ENCODE results near the gene ITPK1. TPM values are rescaled to one million over a fixed set of nuclear protein-coding genes. Genes with fewer than 3 reads are reported as not detected.

The ITPK1 gene
- total RNA-seq, 1 experiment from 2014 or later = 69.6 TPM

GRCh38 chr14:93046705-93047050 is 69.0 kb downstream of the ITPK1 start:
- DNase-seq = no peak
- Histone ChIP-seq H3K4me3 (no peak overlapping the region), H3K4me1 (peaks cover 56% of the 10 kb centered on the region), H3K36me3 (0 out of 2 replicates have a peak, but pooled peaks cover 3% of the 10 kb centered on the region), H3K27me3 (no peaks in the 10 kb centered on the region), H3K9me3 (replicated peaks) (no peaks in the 10 kb centered on the region), H3K27ac (no peak overlapping the region)

GRCh38 chr14:93045965-93046704 is 69.6 kb downstream of the ITPK1 start:
- Histone ChIP-seq H3K27ac (no peak overlapping the region), H3K27me3 (no peaks in the 10 kb centered on the region), H3K4me1 (peaks cover 56% of the 10 kb centered on the region), H3K9me3 (replicated peaks) (no peaks in the 10 kb centered on the region), H3K4me3 (no peak overlapping the region), H3K36me3 (0 out of 2 replicates have a peak, but pooled peaks cover 3% of the 10 kb centered on the region)
- DNase-seq = no peak

- H3K9me3 ChIP-seq (replicated peaks) = no peaks in the 10 kb centered on the region
- peak; percentile 57 to 65 for DNase-seq
- no peak overlapping the region for H3K4me3 ChIP-seq
- no peaks in the 10 kb centered on the region for H3K27me3 ChIP-seq
- no peaks in the 10 kb centered on the region for H3K36me3 ChIP-seq
- peaks cover 53% of the 10 kb centered on the region for H3K4me1 ChIP-seq
- no peak overlapping the region for H3K27ac ChIP-seq
Measured at GRCh38 chr14:93045211-93045674, 70.5 kb downstream of the ITPK1 start.

- Histone ChIP-seq H3K4me1 (peaks cover 46% of the 10 kb centered on the region), H3K4me3 (no peak overlapping the region), H3K27me3 (no peaks in the 10 kb centered on the region), H3K9me3 (replicated peaks) (no peaks in the 10 kb centered on the region), H3K27ac (no peak overlapping the region; the same call in 1 of the 2 replicates), H3K36me3 (no peaks in the 10 kb centered on the region)
- no peak for DNase-seq
Measured at GRCh38 chr14:93044556-93044955, 71.2 kb downstream of the ITPK1 start.

- no peaks in the 10 kb centered on the region for H3K9me3 ChIP-seq (replicated peaks)
- H3K4me1 ChIP-seq = peaks cover 43% of the 10 kb centered on the region
- no peak overlapping the region for H3K4me3 ChIP-seq
- no peak for DNase-seq
- H3K27me3 ChIP-seq = no peaks in the 10 kb centered on the region
- no peak overlapping the region for H3K27ac ChIP-seq
- H3K36me3 ChIP-seq = no peaks in the 10 kb centered on the region
Measured at GRCh38 chr14:93044121-93044520, 71.6 kb downstream of the ITPK1 start.

GRCh38 chr14:93042968-93043940 is 72.5 kb downstream of the ITPK1 start:
- H3K4me1 ChIP-seq = peaks cover 45% of the 10 kb centered on the region
- H3K4me3 ChIP-seq = no peak overlapping the region
- no peaks in the 10 kb centered on the region for H3K27me3 ChIP-seq
- H3K36me3 ChIP-seq = no peaks in the 10 kb centered on the region
- peak; percentile 45 to 51 for DNase-seq
- H3K27ac ChIP-seq = no peak overlapping the region
- H3K9me3 ChIP-seq (replicated peaks) = no peaks in the 10 kb centered on the region

GRCh38 chr14:93041830-93042229 is 73.9 kb downstream of the ITPK1 start:
- no peak overlapping the region for H3K4me3 ChIP-seq
- no peaks in the 10 kb centered on the region for H3K27me3 ChIP-seq
- H3K36me3 ChIP-seq = no peaks in the 10 kb centered on the region
- no peak for DNase-seq
- H3K27ac ChIP-seq = no peak overlapping the region
- H3K4me1 ChIP-seq = peaks cover 54% of the 10 kb centered on the region
- no peaks in the 10 kb centered on the region for H3K9me3 ChIP-seq (replicated peaks)

GRCh38 chr14:93040982-93041381 is 74.7 kb downstream of the ITPK1 start:
- no peaks in the 10 kb centered on the region for H3K9me3 ChIP-seq (replicated peaks)
- H3K27me3 ChIP-seq = no peaks in the 10 kb centered on the region
- H3K36me3 ChIP-seq = no peaks in the 10 kb centered on the region
- H3K4me3 ChIP-seq = no peak overlapping the region
- H3K4me1 ChIP-seq = peaks cover 57% of the 10 kb centered on the region
- DNase-seq = no peak
- H3K27ac ChIP-seq = no peak overlapping the region

- no peak for DNase-seq
- Histone ChIP-seq H3K27me3 (no peaks in the 10 kb centered on the region), H3K4me1 (peaks cover 57% of the 10 kb centered on the region), H3K4me3 (no peak overlapping the region), H3K9me3 (replicated peaks) (no peaks in the 10 kb centered on the region), H3K36me3 (no peaks in the 10 kb centered on the region), H3K27ac (no peak overlapping the region)
Measured at GRCh38 chr14:93040443-93040842, 75.3 kb downstream of the ITPK1 start.

- Histone ChIP-seq H3K27me3 (no peaks in the 10 kb centered on the region), H3K4me1 (peaks cover 57% of the 10 kb centered on the region), H3K36me3 (no peaks in the 10 kb centered on the region), H3K9me3 (replicated peaks) (no peaks in the 10 kb centered on the region), H3K27ac (no peak overlapping the region), H3K4me3 (no peak overlapping the region)
- DNase-seq = no peak
Measured at GRCh38 chr14:93039649-93040315, 75.9 kb downstream of the ITPK1 start.

GRCh38 chr14:93037351-93037750 is 78.4 kb downstream of the ITPK1 start:
- Histone ChIP-seq H3K4me3 (no peak overlapping the region), H3K27ac (peak overlapping the region; percentile 91), H3K4me1 (peaks cover 60% of the 10 kb centered on the region), H3K9me3 (replicated peaks) (no peaks in the 10 kb centered on the region), H3K27me3 (no peaks in the 10 kb centered on the region), H3K36me3 (no peaks in the 10 kb centered on the region)
- DNase-seq = no peak

- no peak overlapping the region for H3K4me3 ChIP-seq
- H3K27ac ChIP-seq = peak overlapping the region; percentile 91
- no peaks in the 10 kb centered on the region for H3K9me3 ChIP-seq (replicated peaks)
- H3K4me1 ChIP-seq = peaks cover 65% of the 10 kb centered on the region
- peak; percentile 84 for DNase-seq
- no peaks in the 10 kb centered on the region for H3K27me3 ChIP-seq
- no peaks in the 10 kb centered on the region for H3K36me3 ChIP-seq
Measured at GRCh38 chr14:93036652-93037345, 78.9 kb downstream of the ITPK1 start.

- Histone ChIP-seq H3K4me3 (no peak overlapping the region), H3K27ac (peak overlapping the region; percentile 91), H3K9me3 (replicated peaks) (no peaks in the 10 kb centered on the region), H3K27me3 (no peaks in the 10 kb centered on the region), H3K4me1 (peaks cover 73% of the 10 kb centered on the region), H3K36me3 (no peaks in the 10 kb centered on the region)
- DNase-seq = peak; percentile 44 to 52
Measured at GRCh38 chr14:93035917-93036651, 79.6 kb downstream of the ITPK1 start.

- Histone ChIP-seq H3K4me3 (no peak overlapping the region), H3K36me3 (no peaks in the 10 kb centered on the region), H3K9me3 (replicated peaks) (no peaks in the 10 kb centered on the region), H3K27ac (peak overlapping the region; percentile 91), H3K27me3 (no peaks in the 10 kb centered on the region), H3K4me1 (peaks cover 76% of the 10 kb centered on the region)
- DNase-seq = no peak
Measured at GRCh38 chr14:93035585-93035916, 80.2 kb downstream of the ITPK1 start.
